HG02943 (cell line): ENCODE data around the gene CASZ1.

Experiments
- ATAC-seq: cut with Tn5 transposase; IDR thresholded peaks from one replicate; pipeline ENCODE4 v1.9.1; 2021; ENCODE audit warnings: mild to moderate bottlenecking, low read depth, moderate library complexity; ENCODE audit not compliant: unreplicated experiment

CASZ1 gene, protein sequence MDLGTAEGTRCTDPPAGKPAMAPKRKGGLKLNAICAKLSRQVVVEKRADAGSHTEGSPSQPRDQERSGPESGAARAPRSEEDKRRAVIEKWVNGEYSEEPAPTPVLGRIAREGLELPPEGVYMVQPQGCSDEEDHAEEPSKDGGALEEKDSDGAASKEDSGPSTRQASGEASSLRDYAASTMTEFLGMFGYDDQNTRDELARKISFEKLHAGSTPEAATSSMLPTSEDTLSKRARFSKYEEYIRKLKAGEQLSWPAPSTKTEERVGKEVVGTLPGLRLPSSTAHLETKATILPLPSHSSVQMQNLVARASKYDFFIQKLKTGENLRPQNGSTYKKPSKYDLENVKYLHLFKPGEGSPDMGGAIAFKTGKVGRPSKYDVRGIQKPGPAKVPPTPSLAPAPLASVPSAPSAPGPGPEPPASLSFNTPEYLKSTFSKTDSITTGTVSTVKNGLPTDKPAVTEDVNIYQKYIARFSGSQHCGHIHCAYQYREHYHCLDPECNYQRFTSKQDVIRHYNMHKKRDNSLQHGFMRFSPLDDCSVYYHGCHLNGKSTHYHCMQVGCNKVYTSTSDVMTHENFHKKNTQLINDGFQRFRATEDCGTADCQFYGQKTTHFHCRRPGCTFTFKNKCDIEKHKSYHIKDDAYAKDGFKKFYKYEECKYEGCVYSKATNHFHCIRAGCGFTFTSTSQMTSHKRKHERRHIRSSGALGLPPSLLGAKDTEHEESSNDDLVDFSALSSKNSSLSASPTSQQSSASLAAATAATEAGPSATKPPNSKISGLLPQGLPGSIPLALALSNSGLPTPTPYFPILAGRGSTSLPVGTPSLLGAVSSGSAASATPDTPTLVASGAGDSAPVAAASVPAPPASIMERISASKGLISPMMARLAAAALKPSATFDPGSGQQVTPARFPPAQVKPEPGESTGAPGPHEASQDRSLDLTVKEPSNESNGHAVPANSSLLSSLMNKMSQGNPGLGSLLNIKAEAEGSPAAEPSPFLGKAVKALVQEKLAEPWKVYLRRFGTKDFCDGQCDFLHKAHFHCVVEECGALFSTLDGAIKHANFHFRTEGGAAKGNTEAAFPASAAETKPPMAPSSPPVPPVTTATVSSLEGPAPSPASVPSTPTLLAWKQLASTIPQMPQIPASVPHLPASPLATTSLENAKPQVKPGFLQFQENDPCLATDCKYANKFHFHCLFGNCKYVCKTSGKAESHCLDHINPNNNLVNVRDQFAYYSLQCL (N-terminal part only)

DNA sequence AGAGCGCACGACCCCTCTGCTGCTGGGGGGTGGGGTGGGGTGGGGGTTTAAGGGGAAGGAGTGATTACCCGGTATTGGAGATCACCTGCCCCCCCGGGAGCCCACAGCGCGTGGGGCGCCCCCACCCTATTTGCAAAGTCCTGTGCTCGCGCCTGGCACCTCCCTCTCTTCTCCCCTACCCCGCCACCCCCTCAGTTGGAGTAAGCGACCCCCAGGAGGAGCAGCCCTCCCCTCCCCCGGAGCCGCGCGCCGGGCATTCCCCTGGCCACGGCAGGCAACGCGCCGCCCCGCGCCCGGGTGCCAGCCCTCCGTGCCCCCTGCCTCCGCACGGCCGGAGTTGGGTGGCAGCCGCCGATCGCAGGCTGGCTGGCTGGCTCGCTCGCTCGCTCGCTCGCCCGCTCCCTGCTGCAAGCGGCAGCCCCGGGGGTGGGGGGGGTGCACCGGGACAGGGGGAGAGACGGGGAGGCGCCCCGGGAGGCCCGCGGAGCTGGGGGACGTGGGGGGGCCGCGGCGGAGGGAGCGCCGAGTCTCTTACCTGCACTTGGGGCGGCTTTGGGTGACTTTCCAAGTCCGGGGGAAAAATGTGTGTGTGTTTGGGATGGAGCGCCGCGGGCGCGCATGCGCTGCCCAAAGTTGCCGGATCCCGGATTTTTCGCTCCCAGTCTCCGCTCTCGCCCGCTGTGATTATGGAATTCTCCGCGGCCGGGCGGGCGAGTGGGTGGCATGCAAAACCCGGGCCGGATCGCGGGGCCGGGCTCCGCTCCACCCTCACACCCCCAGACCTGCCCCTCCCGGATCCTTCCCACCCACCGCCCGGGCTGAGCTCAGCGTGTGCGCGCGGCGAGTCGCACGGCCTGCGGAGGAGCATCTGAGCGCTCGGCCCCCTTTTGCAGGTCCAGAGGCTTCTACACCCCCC is at the start of gene CASZ1:
Gene CASZ1 (minus strand): TSS at position 618 of the 916 bp plus-strand sequence. CDS start 102,757 bp downstream, outside the sequence.
- ATAC-seq: no peak

GRCh38 chr1:10843697-10844096 is 47.3 kb upstream of the CASZ1 start:
- no peak for ATAC-seq

GRCh38 chr1:10841118-10841517 is 44.7 kb upstream of the CASZ1 start:
- ATAC-seq: no peak

DNA sequence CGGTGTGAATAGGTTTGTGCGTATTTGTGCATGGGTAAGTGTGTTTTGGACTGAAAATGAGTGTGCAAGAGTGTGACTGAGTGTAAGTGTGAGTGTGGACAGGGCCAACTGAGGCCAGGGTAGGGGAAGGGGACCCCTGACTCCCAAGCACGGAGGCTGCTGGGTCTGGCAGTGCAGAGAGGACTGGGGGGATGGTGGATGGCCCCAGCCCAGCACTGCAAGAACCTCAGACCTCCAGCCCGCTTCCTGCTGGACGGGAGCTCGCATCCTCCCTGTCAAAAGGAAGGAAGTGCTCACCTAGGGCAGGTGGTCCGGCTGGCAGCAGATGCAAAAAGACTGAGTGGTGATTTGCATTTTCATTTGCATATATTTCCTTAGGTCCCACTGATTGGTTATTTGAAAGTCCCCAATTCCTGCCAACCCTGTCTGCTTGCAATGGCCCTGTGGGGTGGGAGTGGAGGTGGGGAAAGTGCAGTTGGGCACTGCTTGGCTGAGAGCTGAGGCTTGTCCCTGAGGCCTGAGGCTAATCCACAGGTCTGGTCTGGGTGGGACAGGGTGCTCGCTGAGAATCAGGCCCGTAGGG is 42.8 kb upstream of the CASZ1 start:
- no peak for ATAC-seq

- ATAC-seq: no peak
Observed at GRCh38 chr1:10838541-10838940, 42.1 kb upstream of the CASZ1 start.

DNA sequence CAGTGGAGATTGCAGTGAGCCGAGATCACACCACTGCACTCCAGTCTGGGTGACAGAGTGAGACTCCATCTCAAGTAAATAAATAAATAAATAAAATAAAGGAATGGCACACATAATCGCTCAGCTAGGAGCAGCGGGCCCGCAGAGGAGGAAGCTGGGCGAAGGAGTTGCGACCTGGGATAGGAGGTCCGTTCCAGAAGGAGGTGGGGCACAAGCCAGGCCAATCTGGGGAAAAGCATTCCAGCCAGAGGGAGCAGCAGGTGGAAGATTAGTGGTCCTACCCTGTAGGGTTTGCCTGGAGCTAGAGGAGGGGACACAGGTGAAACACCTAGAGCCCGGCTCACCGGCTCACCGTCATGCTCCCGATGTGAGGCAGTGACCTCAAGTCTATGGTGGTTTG is 40.3 kb upstream of the CASZ1 start:
- no peak for ATAC-seq

GRCh38 chr1:10835822-10836421 is 39.5 kb upstream of the CASZ1 start:
- ATAC-seq: no peak

- ATAC-seq: no peak
Observed at GRCh38 chr1:10835421-10835820, 39.0 kb upstream of the CASZ1 start.

DNA sequence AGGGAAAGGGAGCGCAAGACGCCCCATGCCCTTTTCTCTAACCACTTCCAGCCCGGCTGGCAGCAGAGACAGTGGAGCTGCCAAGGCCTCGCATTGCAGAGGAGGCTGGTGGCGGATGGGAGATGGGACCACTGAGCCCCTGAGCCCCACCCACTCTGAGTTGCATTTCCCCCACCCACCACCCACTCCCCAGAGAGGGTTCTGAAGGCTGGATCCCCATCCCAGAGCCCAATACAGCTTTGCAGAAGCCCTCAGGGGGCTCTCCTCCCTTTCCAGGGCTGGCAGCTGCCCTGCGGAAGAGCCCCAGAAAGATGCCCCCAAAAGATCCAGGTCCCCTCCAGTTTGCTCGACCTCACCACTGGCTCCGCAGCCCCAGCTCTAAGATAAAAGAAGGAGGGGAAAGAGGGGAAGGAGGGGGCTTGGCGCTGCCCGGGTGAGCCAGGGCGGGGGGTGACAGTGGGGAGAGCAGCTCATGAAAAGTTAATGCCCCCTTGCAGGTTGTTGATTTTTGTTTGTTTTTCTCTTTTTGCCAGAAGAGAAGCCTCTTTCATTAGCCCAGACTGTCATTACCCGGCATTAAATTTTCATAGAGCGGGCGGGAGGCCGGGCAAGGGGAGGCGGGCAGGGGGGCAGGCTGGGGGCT is 38.4 kb upstream of the CASZ1 start:
- ATAC-seq: no peak

DNA sequence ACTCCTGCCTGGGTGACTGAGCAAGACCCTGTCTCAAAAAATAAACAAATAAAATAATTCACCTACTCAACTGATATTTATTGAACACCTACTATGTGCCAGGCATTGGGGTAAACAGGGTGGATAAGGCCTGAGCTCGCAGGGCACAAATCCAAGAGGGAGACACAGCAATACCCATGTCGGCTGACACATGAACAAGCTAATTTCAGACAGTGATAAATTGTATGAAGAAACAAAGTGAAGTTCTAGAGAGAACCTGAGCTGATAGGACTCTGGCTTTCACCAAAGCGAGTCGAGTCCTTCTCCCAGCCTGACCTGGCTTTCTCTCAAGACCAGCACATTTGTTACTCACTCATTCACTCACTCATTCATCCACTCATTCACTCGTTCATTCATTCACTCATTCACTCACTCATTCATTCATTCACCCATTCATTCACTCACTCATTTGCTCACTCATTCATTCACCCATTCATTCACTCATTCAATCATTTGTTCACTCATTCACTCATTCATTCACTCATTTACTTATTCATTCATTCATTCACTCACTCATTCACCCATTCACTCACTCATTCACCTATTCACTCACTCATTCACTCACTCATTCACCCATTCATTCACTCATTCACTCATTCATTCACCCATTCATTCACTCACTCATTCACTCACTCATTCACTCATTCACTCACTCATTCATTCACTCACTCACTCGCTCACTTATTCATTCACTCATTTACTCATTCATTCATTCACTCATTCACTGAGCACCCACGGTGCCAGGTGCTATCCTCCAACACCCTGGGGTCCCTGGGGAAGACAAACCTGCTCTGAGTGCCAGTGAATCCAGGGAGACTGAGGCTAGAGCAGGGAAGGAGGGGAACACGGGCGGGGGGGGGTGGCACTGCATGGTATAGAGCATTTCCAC is 37.4 kb upstream of the CASZ1 start:
- no peak for ATAC-seq

GRCh38 chr1:10832703-10833102 is 36.3 kb upstream of the CASZ1 start:
- ATAC-seq: no peak

DNA sequence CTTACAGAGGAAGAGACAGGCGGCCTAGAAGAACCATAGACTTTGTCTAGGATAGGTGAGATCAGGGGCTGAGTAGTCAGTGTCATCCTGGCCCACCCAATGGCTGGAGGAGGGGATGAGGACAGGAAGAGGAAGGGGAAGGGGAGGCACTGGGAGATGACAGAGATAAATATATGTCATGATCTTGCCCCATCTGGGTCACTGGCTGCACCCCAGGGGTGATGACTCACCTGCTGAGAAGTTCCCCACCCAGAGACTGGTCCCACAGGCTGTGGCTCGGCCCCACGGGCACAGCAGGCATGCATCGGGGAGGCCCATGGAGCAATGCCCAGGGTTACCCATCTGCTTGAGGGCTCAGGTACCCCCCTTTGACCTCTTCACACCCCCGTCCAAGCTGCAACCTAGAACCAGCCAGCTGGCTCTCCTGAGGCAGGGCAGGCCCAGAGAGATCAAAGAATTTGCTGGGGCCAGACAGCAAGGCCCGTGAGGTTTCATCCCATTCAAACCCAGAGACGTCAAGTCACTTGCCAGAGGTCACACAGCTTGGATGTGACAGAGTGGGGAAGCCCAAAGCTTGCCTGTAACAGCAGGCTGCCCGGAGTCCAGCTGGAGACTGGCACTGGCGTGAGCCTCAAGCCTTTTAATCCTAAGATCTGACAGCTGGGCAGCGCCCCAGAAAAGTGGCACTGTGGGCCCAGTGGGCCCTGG is 34.7 kb upstream of the CASZ1 start:
- no peak for ATAC-seq

DNA sequence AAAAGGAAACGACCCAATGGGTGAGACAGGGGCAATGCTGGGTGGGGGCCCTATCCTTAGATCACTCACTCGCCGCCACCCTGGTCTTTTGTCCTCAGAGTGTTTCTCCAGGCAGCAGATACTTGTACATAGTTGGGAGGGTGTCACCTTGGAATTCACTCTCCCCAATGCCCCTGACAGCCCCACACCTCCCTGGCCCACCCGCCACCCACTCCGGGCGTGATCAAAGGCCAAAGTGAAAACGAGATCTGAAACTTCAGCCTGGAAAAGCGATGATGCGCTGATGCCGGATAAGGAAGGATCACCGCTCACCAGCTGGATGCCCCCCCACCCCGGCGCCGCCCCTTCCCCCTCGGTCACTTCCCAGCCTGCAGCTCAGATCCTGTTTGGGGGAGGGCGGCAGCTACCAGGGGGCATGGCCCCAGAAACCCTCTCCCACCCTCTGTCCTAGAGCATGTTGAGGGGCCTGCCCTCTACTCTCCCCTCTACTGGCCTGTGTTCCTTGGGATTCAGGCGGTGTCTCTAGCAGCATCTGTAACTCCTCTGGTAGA is 33.6 kb upstream of the CASZ1 start:
- ATAC-seq: no peak

- no peak for ATAC-seq
Observed at GRCh38 chr1:10829067-10829818, 32.8 kb upstream of the CASZ1 start.

DNA sequence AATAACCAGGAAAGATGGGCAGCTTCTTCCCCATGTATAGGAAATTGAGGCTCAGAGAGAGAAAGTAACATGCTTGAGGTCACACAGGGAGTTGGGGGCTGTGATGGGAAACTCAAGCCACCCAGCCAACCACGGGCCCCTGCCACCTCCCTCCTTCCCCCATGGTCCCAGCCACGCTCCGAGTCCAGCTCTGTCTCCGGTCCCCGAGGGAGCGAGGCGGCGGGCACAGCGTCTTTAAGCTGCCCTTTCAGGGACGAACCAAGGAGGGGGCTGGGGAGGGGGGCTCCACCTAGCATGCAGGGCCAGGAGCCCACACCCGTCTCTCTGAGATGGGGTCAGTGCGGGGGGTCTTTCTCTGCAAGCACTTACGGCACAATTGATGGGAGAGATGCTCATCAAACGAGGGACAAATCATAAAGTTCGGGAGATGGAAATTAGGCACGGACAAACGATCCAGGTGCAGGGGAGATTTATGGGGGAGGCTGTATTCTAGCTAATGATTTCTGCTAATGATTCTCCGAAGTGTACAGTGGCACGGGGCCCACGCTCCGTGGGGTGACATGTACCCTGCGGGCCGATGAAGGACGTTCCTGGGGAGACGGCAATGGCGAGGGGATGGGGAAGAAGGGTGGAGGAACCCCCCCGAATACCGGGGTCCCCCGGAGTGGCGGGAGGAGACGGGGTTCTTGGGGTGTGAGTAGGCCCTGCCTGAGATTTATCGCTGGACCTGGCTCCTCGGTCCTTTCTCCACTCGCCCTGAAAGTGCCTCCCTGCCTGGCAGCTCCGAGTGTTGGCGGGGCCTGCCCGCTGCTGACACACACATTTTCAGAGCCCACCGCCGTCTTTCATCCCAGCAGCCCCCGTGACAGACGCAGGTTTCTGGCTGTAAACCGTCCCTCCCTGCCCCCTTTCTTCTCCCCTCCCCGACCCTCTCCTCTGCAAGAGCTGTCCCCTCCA is 31.2 kb upstream of the CASZ1 start:
- ATAC-seq: no peak
